Measurements from ENCODE around the gene CD74. TPM values are rescaled to one million over a fixed set of nuclear protein-coding genes. Genes with fewer than 3 reads are reported as not detected.

CD74 gene
- total RNA-seq, 1 donor from 2014 or later: 41.3 TPM

DNA sequence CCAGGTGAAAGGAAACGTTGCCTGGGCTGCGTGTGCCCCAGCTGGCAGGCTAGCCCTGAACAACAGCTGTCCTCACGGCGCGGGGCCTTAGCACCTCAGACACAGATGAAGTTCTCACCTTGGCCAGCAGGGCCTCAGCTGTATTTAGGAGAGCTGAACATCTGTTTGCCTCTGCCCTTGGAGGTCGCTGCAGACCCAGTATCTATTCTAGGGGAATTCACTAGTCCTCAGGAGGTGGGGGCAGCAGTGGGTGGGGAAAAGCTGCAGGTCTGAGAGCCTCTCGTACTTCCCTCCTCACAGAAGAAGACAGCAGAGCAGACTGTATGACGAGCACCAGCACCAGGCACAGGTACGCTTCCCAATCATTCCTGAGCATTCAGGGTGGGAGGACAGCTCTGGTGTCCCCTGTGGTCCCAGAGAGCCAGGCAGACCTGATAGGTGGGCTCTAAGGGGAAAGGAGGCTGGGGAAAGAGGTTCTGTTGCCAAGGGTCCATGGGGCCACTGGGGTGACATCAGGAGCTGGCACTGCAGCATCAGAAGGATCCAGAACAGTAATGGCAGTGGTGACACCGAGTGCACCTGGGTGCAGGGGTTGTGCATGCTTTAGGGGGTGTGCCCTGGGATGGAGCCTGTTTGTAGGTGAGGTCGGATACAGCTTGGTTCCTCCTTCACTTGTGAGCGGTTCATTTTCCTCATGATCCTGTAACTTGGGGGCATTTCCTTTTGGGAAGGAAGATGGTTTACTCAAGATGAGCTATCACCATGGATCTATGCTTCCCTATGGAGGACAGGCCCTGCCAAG is 13.8 kb downstream of the CD74 start:
- no peaks in the 10 kb centered on the region for H3K4me1 Mint-ChIP-seq (ENCODE audit: low read depth)
- H3K36me3 Mint-ChIP-seq (ENCODE audit: insufficient read depth): peaks cover 13% of the 10 kb centered on the region
- no peaks in the 10 kb centered on the region for H3K9me3 Mint-ChIP-seq (ENCODE audit: low read depth)
- TF ChIP-seq, protein P1, sequence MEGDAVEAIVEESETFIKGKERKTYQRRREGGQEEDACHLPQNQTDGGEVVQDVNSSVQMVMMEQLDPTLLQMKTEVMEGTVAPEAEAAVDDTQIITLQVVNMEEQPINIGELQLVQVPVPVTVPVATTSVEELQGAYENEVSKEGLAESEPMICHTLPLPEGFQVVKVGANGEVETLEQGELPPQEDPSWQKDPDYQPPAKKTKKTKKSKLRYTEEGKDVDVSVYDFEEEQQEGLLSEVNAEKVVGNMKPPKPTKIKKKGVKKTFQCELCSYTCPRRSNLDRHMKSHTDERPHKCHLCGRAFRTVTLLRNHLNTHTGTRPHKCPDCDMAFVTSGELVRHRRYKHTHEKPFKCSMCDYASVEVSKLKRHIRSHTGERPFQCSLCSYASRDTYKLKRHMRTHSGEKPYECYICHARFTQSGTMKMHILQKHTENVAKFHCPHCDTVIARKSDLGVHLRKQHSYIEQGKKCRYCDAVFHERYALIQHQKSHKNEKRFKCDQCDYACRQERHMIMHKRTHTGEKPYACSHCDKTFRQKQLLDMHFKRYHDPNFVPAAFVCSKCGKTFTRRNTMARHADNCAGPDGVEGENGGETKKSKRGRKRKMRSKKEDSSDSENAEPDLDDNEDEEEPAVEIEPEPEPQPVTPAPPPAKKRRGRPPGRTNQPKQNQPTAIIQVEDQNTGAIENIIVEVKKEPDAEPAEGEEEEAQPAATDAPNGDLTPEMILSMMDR (IDR thresholded peaks at IDR 0.05; ENCODE audit: unreplicated experiment): peak; percentile 36
- no peak overlapping the region for H3K27ac Mint-ChIP-seq
- no peaks in the 10 kb centered on the region for H3K27me3 Mint-ChIP-seq
- no peak overlapping the region for H3K4me3 Mint-ChIP-seq (ENCODE audit: low read depth)
- DNase-seq (ENCODE audit: low spot score, unreplicated experiment): no peak

DNA sequence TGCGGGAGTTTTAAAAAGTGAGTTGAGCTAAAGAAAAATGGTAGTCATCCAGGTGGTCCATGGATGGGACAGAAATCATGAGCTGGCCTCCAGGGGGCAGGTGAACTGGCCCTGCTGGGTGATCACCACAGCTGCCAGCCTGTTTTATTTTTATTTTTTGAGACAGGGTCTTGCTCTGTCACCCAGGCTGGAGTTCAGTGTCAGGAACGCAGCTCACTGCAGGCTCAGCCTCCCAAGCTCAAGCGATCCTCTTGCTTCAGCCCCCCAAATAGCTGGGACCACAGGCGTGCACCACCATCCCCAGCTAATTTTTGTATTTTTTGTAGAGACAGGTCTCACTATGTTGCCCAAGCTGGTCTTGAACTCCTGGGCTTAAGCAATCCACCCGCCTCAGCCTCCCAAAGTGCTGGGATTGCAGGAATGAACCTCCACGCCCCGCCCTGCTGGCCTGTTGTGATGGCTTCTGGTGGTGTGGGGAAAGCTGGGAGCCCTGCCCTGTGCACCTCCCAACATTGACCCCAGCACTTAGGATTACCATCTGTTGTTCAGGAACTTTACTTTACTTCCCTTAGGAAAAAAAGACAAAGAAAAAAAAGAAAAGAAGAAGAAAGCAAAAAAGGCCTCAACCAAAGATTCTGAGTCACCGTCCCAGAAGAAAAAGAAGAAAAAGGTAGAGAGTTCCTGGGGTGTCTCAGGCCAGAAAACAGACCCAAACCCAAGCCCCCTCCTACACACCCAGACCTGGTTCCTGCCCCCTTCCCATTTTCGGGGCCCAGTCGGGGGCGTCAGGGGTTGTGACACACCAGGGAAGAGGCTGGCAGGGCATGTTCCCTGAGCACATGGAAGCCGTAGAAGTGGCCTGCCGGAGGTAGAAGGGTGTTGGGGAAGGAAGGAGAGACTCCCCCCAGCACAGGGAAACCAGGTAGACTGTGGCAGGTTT is 14.7 kb downstream of the CD74 start:
- no peak for DNase-seq (ENCODE audit: low spot score, unreplicated experiment)
- Mint-ChIP-seq H3K36me3 (ENCODE audit: insufficient read depth) (peaks cover 13% of the 10 kb centered on the region), H3K4me1 (ENCODE audit: low read depth) (no peaks in the 10 kb centered on the region), H3K27me3 (no peaks in the 10 kb centered on the region), H3K9me3 (ENCODE audit: low read depth) (no peaks in the 10 kb centered on the region), H3K4me3 (ENCODE audit: low read depth) (no peak overlapping the region), H3K27ac (no peak overlapping the region)
- TF ChIP-seq, protein P1 (IDR thresholded peaks at IDR 0.05; ENCODE audit: unreplicated experiment): peak; percentile 31

DNA sequence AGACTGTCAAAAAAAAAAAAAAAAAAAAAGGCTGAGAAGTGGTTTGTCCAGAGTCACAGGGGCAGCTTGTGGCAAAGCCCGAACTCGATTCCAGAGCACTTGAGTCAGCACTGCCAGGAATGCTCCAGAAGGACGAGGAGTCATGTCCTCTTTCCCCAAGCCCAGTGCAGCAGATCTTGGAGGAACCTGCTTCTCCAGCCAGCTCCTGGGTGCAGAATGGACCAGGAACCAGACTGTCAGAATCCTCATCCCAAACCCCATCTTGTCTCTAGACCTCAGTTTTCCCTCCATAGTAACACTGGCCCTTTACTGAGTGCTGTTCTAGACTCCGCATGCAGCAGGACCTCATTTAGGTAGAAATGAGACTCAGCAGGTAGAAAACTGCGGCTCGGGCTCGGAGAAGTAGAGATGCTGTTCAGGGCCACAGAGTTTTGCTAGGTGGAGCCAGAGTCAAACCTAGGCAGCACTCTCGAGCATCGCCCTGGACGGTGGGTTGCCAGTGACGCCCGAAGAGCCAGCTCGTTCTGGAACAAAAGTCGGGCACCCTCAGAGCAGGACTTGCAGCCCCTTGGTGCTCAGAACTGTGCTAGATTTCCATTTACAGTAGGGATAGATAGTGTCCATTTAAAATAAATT is 15.4 kb downstream of the CD74 start:
- Mint-ChIP-seq H3K4me1 (ENCODE audit: low read depth) (no peaks in the 10 kb centered on the region), H3K36me3 (ENCODE audit: insufficient read depth) (peaks cover 9% of the 10 kb centered on the region), H3K9me3 (ENCODE audit: low read depth) (no peaks in the 10 kb centered on the region), H3K27ac (no peak overlapping the region), H3K27me3 (no peaks in the 10 kb centered on the region), H3K4me3 (ENCODE audit: low read depth) (no peak overlapping the region)
- TF ChIP-seq, protein P1 (IDR thresholded peaks at IDR 0.05; ENCODE audit: unreplicated experiment): no peak
- no peak for DNase-seq (ENCODE audit: low spot score, unreplicated experiment)

DNA sequence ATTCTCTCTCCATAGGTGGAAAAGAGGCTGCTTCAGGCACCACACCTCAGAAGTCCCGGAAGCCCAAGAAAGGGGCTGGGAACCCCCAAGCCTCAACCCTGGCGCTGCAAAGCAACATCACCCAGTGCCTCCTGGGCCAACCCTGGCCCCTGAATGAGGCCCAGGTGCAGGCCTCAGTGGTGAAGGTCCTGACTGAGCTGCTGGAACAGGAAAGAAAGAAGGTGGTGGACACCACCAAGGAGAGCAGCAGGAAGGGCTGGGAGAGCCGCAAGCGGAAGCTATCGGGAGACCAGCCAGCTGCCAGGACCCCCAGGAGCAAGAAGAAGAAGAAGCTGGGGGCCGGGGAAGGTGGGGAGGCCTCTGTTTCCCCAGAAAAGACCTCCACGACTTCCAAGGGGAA is 16.4 kb downstream of the CD74 start:
- H3K36me3 Mint-ChIP-seq (ENCODE audit: insufficient read depth): peaks cover 9% of the 10 kb centered on the region
- no peaks in the 10 kb centered on the region for H3K27me3 Mint-ChIP-seq
- H3K4me1 Mint-ChIP-seq (ENCODE audit: low read depth): no peaks in the 10 kb centered on the region
- no peak for DNase-seq (ENCODE audit: low spot score, unreplicated experiment)
- no peak overlapping the region for H3K4me3 Mint-ChIP-seq (ENCODE audit: low read depth)
- no peaks in the 10 kb centered on the region for H3K9me3 Mint-ChIP-seq (ENCODE audit: low read depth)
- no peak overlapping the region for H3K27ac Mint-ChIP-seq
- TF ChIP-seq, protein P1 (IDR thresholded peaks at IDR 0.05; ENCODE audit: unreplicated experiment): no peak

DNA sequence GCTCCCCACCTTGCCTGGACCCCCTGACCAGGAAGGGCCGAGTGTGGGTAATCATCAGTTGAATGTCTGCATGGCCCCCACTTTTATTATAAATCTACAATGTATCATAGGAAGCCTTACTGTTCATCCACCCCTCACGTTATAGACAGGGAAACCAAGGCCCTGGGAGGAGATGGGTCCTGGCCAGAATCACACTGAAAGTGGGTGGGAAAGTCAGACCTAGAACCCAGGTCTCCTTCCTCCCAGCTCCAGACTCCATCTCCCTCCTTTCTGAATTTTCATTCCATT is 17.1 kb downstream of the CD74 start:
- Mint-ChIP-seq H3K27ac (no peak overlapping the region), H3K4me1 (ENCODE audit: low read depth) (no peaks in the 10 kb centered on the region), H3K27me3 (no peaks in the 10 kb centered on the region), H3K9me3 (ENCODE audit: low read depth) (no peaks in the 10 kb centered on the region), H3K36me3 (ENCODE audit: insufficient read depth) (peaks cover 10% of the 10 kb centered on the region), H3K4me3 (ENCODE audit: low read depth) (no peak overlapping the region)
- no peak for DNase-seq (ENCODE audit: low spot score, unreplicated experiment)
- TF ChIP-seq, protein P1 (IDR thresholded peaks at IDR 0.05; ENCODE audit: unreplicated experiment): no peak
